ENCODE data around the gene MDN1.

GRCh38 chr6:89799756-89800155, 19.8 kb downstream of the MDN1 start:
- TF ChIP-seq CTCF (IDR thresholded peaks at IDR 0.05) (no peak), POLR2A (IDR thresholded peaks at IDR 0.05) (no peak)
